Fibroblast of villous mesenchyme (primary cell): ENCODE measurements around the gene VSTM2L. TPM values are rescaled to one million over a fixed set of nuclear protein-coding genes. Genes with fewer than 3 reads are reported as not detected.

ENCODE experiments used
- DNase-seq: peaks from one replicate; pipeline ENCODE4 v3.0.0-alpha.2; 2010; ENCODE audit warnings: low read depth
- H3K4me3 ChIP-seq: 2 replicates; pipeline ENCODE4 v1.5.1; 2011; ENCODE audit warnings: low read depth, mild to moderate bottlenecking, low read length
- total RNA-seq: library from RNA; depleted of rRNA; stranded (reverse); fragments of >200 nt; gene quantifications from 2 replicates; pipeline ENCODE4 v1.2.3, GENCODE V29; 2012
- TF ChIP-seq, protein P1 (sequence below): IDR thresholded peaks from 2 replicates; pipeline ENCODE4 v1.5.1; 2012; ENCODE audit warnings: low read depth, mild to moderate bottlenecking, low read length; ENCODE audit not compliant: insufficient read depth

VSTM2L gene
- total RNA-seq, 1 donor: 1.3 TPM

DNA sequence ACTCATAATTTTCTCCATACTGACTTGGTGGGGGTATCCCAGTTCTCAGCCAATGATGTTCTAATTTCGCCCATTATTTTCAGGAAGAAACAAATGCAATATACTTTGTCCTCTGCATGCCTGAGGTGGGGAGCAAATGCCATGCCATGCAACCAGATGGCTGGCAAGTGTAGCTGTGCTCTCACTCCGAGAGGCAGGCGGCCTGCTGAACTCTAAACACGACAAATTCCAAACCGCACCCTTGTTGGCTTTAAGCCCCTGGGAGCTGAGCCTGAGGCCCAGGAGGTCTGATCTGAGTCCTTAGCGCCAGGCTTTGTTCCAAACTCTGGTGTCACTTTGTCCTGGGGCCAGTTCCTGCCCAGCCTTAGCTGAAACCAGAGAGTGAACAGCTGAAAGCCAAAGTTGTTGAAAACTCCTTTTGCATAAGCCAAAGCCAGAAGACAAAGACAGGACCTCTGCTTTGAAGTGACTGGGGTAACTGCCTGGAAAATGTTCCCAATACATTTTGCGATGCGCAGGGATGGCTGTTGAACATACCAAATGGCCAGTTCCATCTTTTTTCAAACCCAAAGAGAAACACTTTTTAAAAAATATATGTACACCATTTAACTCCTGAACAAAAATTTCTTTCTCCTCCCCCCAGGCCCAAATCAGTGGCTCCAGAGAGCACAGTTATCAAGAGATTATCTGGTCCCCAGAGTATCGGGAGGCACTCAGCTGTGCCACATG is 84.1 kb downstream of the VSTM2L start:
- peak; percentile 8 for DNase-seq
- TF ChIP-seq, protein P1, sequence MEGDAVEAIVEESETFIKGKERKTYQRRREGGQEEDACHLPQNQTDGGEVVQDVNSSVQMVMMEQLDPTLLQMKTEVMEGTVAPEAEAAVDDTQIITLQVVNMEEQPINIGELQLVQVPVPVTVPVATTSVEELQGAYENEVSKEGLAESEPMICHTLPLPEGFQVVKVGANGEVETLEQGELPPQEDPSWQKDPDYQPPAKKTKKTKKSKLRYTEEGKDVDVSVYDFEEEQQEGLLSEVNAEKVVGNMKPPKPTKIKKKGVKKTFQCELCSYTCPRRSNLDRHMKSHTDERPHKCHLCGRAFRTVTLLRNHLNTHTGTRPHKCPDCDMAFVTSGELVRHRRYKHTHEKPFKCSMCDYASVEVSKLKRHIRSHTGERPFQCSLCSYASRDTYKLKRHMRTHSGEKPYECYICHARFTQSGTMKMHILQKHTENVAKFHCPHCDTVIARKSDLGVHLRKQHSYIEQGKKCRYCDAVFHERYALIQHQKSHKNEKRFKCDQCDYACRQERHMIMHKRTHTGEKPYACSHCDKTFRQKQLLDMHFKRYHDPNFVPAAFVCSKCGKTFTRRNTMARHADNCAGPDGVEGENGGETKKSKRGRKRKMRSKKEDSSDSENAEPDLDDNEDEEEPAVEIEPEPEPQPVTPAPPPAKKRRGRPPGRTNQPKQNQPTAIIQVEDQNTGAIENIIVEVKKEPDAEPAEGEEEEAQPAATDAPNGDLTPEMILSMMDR: no peak

DNA sequence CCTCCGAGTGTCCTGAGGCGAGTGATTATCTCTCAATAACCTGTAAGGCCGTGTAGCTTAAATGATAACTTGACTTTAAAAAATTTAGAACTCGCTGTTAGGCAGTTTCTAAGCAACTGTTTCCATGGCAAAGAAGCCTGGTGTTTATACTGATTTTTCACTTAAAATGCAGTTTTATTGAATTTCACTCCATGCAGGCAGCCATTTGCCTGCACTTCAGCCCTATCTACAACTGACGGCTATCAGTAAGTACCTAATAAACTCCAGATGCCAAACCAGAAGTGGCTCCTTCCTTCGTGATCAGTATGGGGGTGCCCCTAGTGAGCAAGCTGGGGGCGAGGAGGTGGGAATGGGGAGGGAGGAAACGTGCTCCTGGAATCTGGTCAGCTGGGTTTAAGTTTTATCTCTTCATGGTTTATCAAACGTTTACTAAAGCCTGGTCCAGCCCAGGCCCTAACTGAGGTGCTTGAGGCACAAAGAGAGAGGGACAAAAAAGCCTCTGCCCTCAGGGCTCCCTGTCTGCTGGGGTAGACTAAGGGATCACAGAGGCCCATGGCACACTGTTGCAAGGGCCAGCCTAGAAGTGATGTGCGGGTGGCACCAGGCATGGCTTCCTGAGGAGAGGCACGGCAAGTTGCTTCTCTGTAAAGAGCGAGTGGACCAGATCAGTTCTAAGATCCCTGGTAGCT is 84.8 kb downstream of the VSTM2L start:
- H3K4me3 ChIP-seq: no peak overlapping the region
- no peak for DNase-seq
- TF ChIP-seq, protein P1: no peak

More for the DNA sequence above, 84.1 kb downstream of the VSTM2L start:
- H3K4me3 ChIP-seq: no peak overlapping the region

DNA sequence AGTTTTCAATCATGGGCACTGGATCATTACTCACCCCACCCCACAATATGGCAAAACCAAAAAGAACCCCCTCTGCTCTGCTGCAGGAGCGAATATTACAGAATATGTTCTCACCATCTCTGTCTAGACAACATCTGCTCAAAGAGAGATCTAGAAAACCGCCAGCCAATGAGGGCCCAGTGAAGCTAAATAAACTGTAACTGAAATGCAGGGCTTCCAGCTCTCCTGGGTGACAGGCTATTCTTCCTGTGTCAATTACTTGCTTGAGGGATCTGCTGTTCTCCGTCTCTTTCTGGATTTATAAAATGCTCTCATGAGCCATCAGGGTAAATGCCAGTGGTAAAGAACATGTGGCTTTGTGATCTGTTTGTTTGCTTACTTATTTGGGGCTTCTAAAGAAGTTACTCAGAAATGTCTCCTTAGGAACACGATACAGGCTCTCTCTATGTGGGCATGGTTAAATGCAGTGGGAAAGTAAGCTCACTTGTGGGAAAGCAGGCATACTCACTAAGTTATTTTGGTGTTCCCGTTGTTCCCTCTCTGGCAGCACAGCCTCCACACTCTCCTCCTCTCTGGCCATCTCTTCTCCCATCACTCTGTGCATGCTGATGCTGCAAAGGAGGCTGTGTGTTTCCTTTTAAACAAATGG is 85.5 kb downstream of the VSTM2L start:
- no peak overlapping the region for H3K4me3 ChIP-seq
- TF ChIP-seq, protein P1: no peak
- peak; percentile 9 for DNase-seq

DNA sequence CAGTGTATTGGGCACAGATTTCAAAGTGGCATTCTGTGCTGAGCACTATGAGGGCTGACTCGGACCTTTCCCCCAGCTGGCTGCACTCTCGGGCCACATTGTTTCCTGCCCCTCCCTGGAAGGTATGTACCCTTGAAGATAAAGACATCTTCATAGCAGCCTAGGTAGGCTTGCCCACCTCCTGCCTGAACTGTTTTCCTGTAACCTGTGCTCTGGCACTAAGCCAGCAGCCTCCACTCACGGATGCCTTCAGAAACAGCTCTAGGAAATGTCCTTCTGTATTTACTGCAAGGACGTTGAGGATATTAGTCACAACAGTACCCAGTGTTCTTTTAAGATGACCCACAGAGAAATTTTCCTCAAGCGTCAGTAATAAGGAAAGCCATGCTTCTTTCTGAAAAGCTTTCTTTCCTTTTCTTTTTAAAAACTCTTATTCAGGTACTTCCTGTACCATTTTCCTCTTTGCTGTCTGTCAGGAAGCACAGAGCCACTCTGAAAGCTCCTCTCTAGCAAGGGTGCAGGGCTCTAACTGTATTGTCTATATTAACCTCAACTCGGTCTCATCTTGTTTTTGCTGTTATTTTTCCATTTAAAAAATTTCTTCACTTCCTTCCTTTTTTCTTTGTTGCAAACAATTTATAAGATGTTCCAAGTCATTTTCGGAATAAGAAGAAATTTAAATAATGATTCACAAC is 86.8 kb downstream of the VSTM2L start:
- TF ChIP-seq, protein P1: no peak
- H3K4me3 ChIP-seq: no peak overlapping the region
- no peak for DNase-seq

DNA sequence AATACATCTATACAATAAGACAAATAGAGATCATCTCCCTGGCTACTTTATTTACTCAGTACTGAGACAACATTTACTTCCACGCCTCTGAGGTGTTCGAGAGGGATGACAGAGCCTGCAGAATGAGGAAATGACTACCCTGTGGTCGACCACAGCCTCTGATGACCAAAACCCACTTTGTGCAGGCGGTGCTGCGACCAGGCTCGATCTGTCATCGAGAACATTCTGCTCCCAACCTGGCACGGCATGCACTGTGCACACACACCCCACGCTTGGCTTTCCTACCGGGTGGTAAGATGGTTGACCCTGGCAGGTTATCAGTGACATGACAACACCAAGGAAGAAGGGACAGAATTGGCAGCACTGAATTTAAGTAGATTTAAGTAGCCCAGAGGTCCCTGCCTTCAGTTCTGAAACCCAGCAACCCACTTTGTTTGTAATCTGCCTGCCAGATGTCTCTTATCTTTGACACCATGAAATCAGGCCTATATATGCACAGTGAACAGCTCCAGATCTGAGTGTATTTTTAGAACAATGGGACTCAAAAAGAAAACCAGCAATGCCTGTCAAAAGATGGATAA is 87.7 kb downstream of the VSTM2L start:
- H3K4me3 ChIP-seq: no peak overlapping the region
- peak; percentile 79 for DNase-seq
- TF ChIP-seq, protein P1: no peak

DNA sequence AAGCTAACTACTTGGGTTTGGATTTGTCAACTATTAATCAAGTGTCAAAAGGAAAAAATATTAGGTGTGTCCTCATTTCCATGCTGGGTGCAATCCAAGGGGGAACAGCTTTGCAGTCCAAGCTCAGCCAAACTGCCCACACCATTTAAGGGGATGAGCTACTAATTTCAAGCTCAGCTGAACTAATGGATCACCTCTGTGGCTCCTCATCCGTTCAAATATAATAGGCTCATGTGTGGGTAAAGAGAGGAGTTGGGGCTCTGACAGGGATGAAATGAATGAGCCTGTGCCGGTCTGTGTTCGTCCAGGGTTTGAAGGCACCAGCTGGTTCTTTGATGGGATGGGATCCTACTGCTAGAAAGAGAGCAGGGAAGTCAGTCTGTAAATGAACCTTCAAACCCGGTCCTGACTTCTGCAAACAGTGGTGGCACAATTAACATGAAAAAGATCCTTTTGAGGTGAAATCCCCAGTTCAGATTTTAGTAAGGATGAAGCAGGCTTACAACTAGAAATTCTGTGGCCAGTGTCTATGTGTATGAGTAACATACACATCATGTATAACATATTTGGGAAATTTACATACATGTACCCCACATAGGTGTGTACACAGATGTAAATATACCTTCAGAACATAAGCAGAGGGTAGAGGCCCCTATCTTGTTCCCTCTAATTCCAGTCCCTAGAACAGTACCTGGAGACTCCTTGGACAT is 88.4 kb downstream of the VSTM2L start:
- H3K4me3 ChIP-seq: no peak overlapping the region
- TF ChIP-seq, protein P1: no peak
- DNase-seq: no peak
